Stimulated activated CD4-positive, alpha-beta T cell treated with anti-CD3 and anti-CD28 coated beads, Interleukin-2, amount 100 ng/mL, for 4 hours (primary cell): ENCODE data around the gene SYTL4.
"Not testable (repeated sequence)": the region's sequence is repeated elsewhere in the genome, so short reads cannot be mapped to it uniquely, and the experiment has no call there.

Experiments used
- DNase-seq: peaks from one replicate; pipeline ENCODE4 v3.0.0-alpha.2; 2020; ENCODE audit warnings: low read depth

The SYTL4 gene

GRCh38 chrX:100731441-100732281, at the start of gene SYTL4:
SYTL4 (minus strand) TSS chrX:100732121; CDS start chrX:100702037, 30,084 bp downstream.
- no peak for DNase-seq

GRCh38 chrX:100769439-100769838, 37.5 kb upstream of the SYTL4 start:
- DNase-seq: not testable (repeated sequence)

- peak; percentile 69 for DNase-seq
These were observed 36.9 kb upstream of the SYTL4 start for GRCh38 chrX:100768679-100769338.

- no peak for DNase-seq
These were observed 19.0 kb upstream of the SYTL4 start for GRCh38 chrX:100750883-100751282.

GRCh38 chrX:100748108-100748507, 16.2 kb upstream of the SYTL4 start:
- no peak for DNase-seq

GRCh38 chrX:100747703-100748102, 15.8 kb upstream of the SYTL4 start:
- no peak for DNase-seq

GRCh38 chrX:100747090-100747489, 15.2 kb upstream of the SYTL4 start:
- DNase-seq: no peak

- DNase-seq: no peak
These were observed 14.1 kb upstream of the SYTL4 start for GRCh38 chrX:100745806-100746537.

GRCh38 chrX:100745205-100745604, 13.3 kb upstream of the SYTL4 start:
- DNase-seq: no peak

GRCh38 chrX:100743009-100743607, 11.2 kb upstream of the SYTL4 start:
- DNase-seq: no peak

GRCh38 chrX:100724006-100724405, 7.9 kb downstream of the SYTL4 start:
- DNase-seq: not testable (repeated sequence)

- no peak for DNase-seq
These were observed 10.6 kb downstream of the SYTL4 start for GRCh38 chrX:100721328-100721727.

GRCh38 chrX:100720301-100720700, 11.6 kb downstream of the SYTL4 start:
- no peak for DNase-seq

GRCh38 chrX:100719139-100719538, 12.8 kb downstream of the SYTL4 start:
- no peak for DNase-seq

- DNase-seq: no peak
These were observed 14.6 kb downstream of the SYTL4 start for GRCh38 chrX:100717363-100717762.

GRCh38 chrX:100710816-100711215, 21.1 kb downstream of the SYTL4 start:
- DNase-seq: no peak

- no peak for DNase-seq
These were observed 27.2 kb downstream of the SYTL4 start for GRCh38 chrX:100704581-100705203.

GRCh38 chrX:100700809-100701208, 31.1 kb downstream of the SYTL4 start:
- DNase-seq: no peak

GRCh38 chrX:100698551-100698950, 33.4 kb downstream of the SYTL4 start:
- DNase-seq: no peak

- no peak for DNase-seq
These were observed 35.1 kb downstream of the SYTL4 start for GRCh38 chrX:100696699-100697351.

GRCh38 chrX:100695991-100696390, 35.9 kb downstream of the SYTL4 start:
- no peak for DNase-seq
